Fibroblast of gingiva (primary cell): ENCODE data around the gene RNASE11.
"Not testable (repeated sequence)": the region's sequence is repeated elsewhere in the genome, so short reads cannot be mapped to it uniquely, and the experiment has no call there.

ENCODE experiments used
- DNase-seq: peaks from one replicate; pipeline ENCODE4 v3.0.0-alpha.2; 2011; ENCODE audit warnings: low read depth

RNASE11 gene

GRCh38 chr14:20580242-20580641 is 7.6 kb downstream of the RNASE11 start:
- no peak for DNase-seq

- DNase-seq, result no peak
These were observed 8.9 kb downstream of the RNASE11 start for GRCh38 chr14:20578784-20579502.

- DNase-seq, result no peak
These were observed 9.5 kb downstream of the RNASE11 start for GRCh38 chr14:20578325-20578724.

- DNase-seq, result not testable (repeated sequence)
These were observed 15.3 kb downstream of the RNASE11 start for GRCh38 chr14:20572382-20572990.

DNA sequence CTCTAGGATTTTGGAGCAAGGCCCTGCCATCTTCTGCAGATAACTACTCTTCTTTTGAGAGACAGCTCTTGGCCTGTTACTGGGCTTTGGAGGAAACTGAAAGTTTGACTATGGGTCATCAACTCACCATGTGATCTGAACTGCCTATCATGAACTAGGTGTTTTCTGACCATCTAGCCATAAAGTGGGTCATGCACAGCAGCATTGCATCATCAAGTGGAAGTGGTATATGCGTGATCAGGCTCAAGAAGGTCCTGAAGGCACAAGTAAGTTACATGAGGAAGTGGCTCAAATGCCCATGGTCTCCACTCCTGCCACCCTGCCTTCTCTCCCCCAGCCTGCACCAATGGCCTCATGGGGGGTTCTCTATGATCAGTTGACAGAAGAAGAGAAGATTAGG is 17.1 kb downstream of the RNASE11 start:
- not testable (repeated sequence) for DNase-seq

GRCh38 chr14:20569865-20570264 is 17.9 kb downstream of the RNASE11 start:
- DNase-seq, result not testable (repeated sequence)

GRCh38 chr14:20569066-20569465 is 18.7 kb downstream of the RNASE11 start:
- DNase-seq, result no peak

- no peak for DNase-seq
These were observed 19.4 kb downstream of the RNASE11 start for GRCh38 chr14:20568393-20568792.

- DNase-seq, result not testable (repeated sequence)
These were observed 20.6 kb downstream of the RNASE11 start for GRCh38 chr14:20567199-20567598.

- no peak for DNase-seq
These were observed 23.3 kb downstream of the RNASE11 start for GRCh38 chr14:20564501-20564997.

DNA sequence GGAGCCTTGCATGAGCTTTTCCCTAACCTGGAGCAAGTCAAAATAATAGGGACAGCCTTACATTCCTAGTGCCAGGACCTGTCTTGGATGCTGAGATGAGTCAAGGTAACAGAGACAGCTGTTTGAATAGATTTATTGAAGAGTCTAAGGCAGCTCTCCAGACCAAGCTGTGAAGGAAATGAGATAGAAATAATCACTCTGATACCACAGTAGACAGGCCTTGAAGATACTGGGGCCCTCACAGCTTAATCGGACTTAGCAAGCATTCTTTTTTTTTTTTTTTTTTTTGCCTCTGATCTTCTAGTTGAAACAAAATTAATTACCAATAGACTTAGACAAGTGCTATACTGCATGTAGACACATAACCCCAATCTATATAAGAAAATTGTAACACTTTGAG is 23.8 kb downstream of the RNASE11 start:
- DNase-seq, result no peak

GRCh38 chr14:20560961-20561360 is 26.8 kb downstream of the RNASE11 start, which contains the start of gene RNASE9:
Gene RNASE9 (minus strand): TSS chr14:20561047.
- DNase-seq, result no peak

DNA sequence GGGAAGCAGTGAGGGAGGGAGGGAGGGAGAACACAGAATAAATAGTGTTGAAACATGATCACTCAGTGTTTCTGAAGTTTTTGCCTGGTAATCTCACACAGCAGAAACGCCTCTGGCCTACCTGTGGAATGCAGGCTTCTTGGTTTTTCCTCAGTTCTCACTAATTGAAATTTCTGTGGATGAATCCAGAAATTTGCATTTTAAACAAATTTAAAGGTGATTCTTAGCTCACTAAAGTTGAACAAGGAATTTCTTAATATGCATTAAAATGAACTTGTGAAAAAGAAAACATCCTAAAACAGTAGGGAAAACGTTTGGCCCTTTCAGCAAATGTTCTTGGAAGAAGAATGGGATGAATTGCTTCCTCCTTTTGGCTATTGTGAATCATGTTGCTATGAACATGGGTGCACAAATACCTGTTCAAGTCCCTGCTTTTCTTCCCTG is 28.3 kb downstream of the RNASE11 start:
- no peak for DNase-seq

GRCh38 chr14:20557212-20557542 is 30.6 kb downstream of the RNASE11 start:
- no peak for DNase-seq

GRCh38 chr14:20556500-20557211 is 31.1 kb downstream of the RNASE11 start:
- no peak for DNase-seq

- DNase-seq, result no peak
These were observed 32.0 kb downstream of the RNASE11 start for GRCh38 chr14:20555845-20556244.

DNA sequence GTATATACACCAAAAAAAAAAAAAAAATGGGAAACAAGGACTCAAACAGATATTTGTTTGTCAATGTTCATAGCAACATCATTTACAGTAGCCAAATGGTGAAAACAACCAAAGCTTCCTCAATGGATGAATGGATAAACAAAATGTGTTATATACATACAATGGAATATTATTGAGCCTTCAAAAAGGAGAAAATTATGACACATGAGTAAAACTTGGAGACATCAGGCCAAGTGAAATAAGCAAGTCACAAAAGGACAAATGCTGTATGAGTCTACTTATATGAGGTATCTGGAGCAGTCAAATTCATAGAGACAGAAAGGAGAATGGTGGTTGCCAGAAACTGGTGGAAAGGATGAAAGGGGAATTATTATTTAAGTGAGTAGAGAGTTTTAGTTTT is 34.8 kb downstream of the RNASE11 start:
- DNase-seq, result no peak

DNA sequence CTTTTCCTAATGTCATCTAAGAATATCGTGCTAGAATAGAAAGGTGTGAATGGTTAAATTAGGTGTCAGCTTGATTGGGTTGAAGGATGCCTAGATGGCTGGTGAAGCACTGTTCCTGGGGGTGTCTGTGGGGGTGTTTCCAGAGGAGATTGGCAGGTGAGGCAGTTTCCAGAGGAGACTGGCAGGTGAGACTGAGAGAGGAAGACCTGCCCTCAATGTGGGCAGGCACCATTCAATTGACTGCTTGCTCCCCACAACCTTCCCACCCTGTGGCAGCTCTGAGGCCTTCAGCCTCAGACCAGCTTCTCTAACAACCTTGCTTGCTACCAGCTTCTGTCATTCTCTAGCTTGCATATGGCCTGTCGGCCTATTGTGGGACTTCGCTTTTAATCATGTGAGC is 36.2 kb downstream of the RNASE11 start:
- no peak for DNase-seq

DNA sequence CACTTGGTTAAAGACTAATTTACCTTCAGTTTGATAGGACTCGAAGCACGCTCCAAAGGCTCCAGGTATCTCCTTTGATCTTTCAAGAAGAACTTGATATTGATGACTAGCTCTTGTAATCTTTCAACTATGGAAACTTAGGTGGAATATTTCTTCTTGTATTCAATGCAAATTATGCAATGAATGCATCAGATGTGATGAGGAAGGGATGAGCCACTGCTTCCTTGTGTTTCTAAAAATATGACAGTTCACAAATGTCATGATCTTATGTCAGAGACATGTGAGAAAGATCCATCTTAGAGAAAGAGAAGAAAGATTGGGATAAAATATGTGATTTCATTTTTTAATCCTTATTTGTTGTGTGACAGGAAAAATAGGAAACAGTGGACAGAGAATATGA is 36.9 kb downstream of the RNASE11 start:
- no peak for DNase-seq

- no peak for DNase-seq
These were observed 39.2 kb downstream of the RNASE11 start for GRCh38 chr14:20548414-20549158.

DNA sequence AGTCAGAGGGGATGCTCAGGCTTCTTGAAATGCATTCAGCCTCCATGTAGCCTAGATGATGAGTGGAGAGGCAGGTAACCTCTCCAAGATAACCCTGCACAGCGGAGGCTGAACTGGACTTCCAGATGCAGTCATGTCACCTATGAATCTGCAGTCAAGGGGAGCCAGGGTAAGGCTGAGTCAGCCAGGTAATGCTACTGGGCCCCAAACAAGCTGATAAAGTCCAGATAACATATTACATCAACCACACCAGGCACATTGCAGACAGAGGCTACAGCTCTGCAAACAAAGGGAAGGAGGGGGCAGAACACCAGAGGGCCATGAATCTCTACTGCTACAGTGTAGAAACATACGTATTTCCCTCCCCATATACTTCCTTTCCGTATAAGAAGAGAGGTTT is 40.9 kb downstream of the RNASE11 start:
- no peak for DNase-seq

- no peak for DNase-seq
These were observed 47.9 kb downstream of the RNASE11 start for GRCh38 chr14:20539906-20540305.
